CD4-positive, alpha-beta T cell treated with Interferon gamma for 1 hour (primary cell): Measurements from ENCODE around the gene TRIM64.
"Not testable (repeated sequence)": the region's sequence is repeated elsewhere in the genome, so short reads cannot be mapped to it uniquely, and the experiment has no call there.

Experiments used
- DNase-seq: peaks from one replicate; pipeline ENCODE4 v3.0.0-alpha.2; 2020

TRIM64 gene

GRCh38 chr11:89965737-89966136 lies at the start of gene TRIM64:
TSS of gene TRIM64 (plus strand) at chr11:89966037. CDS start at chr11:89968504, 2,467 bp downstream.
- not testable (repeated sequence) for DNase-seq

GRCh38 chr11:89922195-89922660 lies 43.6 kb upstream of the TRIM64 start, which contains the start of gene TRIM49D1:
TSS of gene TRIM49D1 (minus strand) at chr11:89922245. CDS start at chr11:89917710, 4,535 bp downstream.
- DNase-seq: no peak

- DNase-seq: not testable (repeated sequence)
Observed at GRCh38 chr11:89923764-89924163, 42.1 kb upstream of the TRIM64 start, which contains the start of gene TRIM49D2. TSS of gene TRIM49D2 (plus strand) at chr11:89924064. CDS start at chr11:89926762, 2,698 bp downstream.

- DNase-seq: not testable (repeated sequence)
Observed at GRCh38 chr11:89960833-89961232, 5.0 kb upstream of the TRIM64 start.
